H9 (cell line): Measurements from ENCODE around the gene GPR151. TPM values are rescaled to one million over a fixed set of nuclear protein-coding genes. Genes with fewer than 3 reads are reported as not detected.

Experiments
- DNase-seq: peaks from one replicate; pipeline ENCODE4 v3.0.0-alpha.2; 2017
- H2AFZ ChIP-seq: one replicate; pipeline ENCODE4 v1.6.1; 2013; ENCODE audit warnings: mild to moderate bottlenecking, low read length, control low read depth, moderate library complexity
- H2AK5ac ChIP-seq: 2 replicates; pipeline ENCODE4 v1.6.1; 2013; ENCODE audit warnings: low read length, control low read depth, mixed read lengths; ENCODE audit not compliant: insufficient read length
- H2BK120ac ChIP-seq: one replicate; pipeline ENCODE4 v1.6.1; 2013; ENCODE audit warnings: low read depth, mild to moderate bottlenecking, low read length, control low read depth, inconsistent platforms; ENCODE audit not compliant: poor library complexity, severe bottlenecking
- H2BK12ac ChIP-seq: 2 replicates; pipeline ENCODE4 v1.6.1; 2013; ENCODE audit warnings: low read length, control low read depth, mixed read lengths, low read depth; ENCODE audit not compliant: insufficient read length
- H2BK15ac ChIP-seq: 2 replicates; pipeline ENCODE4 v1.6.1; 2013; ENCODE audit warnings: low read depth, low read length, control low read depth
- H2BK20ac ChIP-seq: one replicate; pipeline ENCODE4 v1.6.1; 2013; ENCODE audit warnings: low read depth, mild to moderate bottlenecking, low read length, control low read depth, inconsistent platforms; ENCODE audit not compliant: poor library complexity, severe bottlenecking
- H2BK5ac ChIP-seq: 2 replicates; pipeline ENCODE4 v1.6.1; 2013; ENCODE audit warnings: low read length, control low read depth, mixed read lengths; ENCODE audit not compliant: insufficient read length
- H3K14ac ChIP-seq: 2 replicates; pipeline ENCODE4 v1.6.1; 2013; ENCODE audit warnings: low read length, control low read depth; ENCODE audit not compliant: insufficient read depth
- H3K18ac ChIP-seq: 2 replicates; pipeline ENCODE4 v1.6.1; 2013; ENCODE audit warnings: low read depth, mild to moderate bottlenecking, mixed read lengths, low read length, control low read depth; ENCODE audit not compliant: insufficient read length
- H3K23ac ChIP-seq: 2 replicates; pipeline ENCODE4 v1.6.1; 2013; ENCODE audit warnings: low read length, control low read depth, mixed read lengths, low read depth; ENCODE audit not compliant: insufficient read length
- H3K23me2 ChIP-seq: 2 replicates; pipeline ENCODE4 v1.6.1; 2013; ENCODE audit warnings: low read depth, mild to moderate bottlenecking, mixed read lengths, low read length, control low read depth; ENCODE audit not compliant: insufficient read length, poor library complexity, severe bottlenecking
- H3K27ac ChIP-seq: 2 replicates; pipeline ENCODE4 v1.5.1; 2013; ENCODE audit warnings: low read length, control low read depth, mixed read lengths, low read depth; ENCODE audit not compliant: insufficient read length
- H3K27me3 ChIP-seq: 2 replicates; pipeline ENCODE4 v1.6.1; 2013; ENCODE audit warnings: low read length, control low read depth, inconsistent platforms; ENCODE audit not compliant: insufficient read depth
- H3K4ac ChIP-seq: 2 replicates; pipeline ENCODE4 v1.6.1; 2013; ENCODE audit warnings: low read depth, mild to moderate bottlenecking, control low read depth, inconsistent platforms, low read length, moderate library complexity
- H3K4me1 ChIP-seq: 2 replicates; pipeline ENCODE4 v1.6.1; 2013; ENCODE audit warnings: low read length, control low read depth, inconsistent platforms; ENCODE audit not compliant: insufficient read depth
- H3K4me2 ChIP-seq: 2 replicates; pipeline ENCODE4 v1.6.1; 2013; ENCODE audit warnings: low read length, control low read depth, mixed read lengths; ENCODE audit not compliant: insufficient read length, insufficient read depth
- H3K56ac ChIP-seq: 2 replicates; pipeline ENCODE4 v1.6.1; 2013; ENCODE audit warnings: low read depth, mild to moderate bottlenecking, mixed read lengths, low read length, control low read depth; ENCODE audit not compliant: insufficient read length
- H3K79me1 ChIP-seq: 2 replicates; pipeline ENCODE4 v1.6.1; 2013; ENCODE audit warnings: low read depth, mild to moderate bottlenecking, moderate library complexity, low read length, control low read depth, inconsistent platforms; ENCODE audit not compliant: insufficient read depth, poor library complexity, severe bottlenecking
- H3K79me2 ChIP-seq: 2 replicates; pipeline ENCODE4 v1.6.1; 2013; ENCODE audit warnings: low read length, control low read depth, inconsistent platforms; ENCODE audit not compliant: insufficient read depth
- H3K9ac ChIP-seq: 2 replicates; pipeline ENCODE4 v1.6.1; 2013; ENCODE audit warnings: low read length, control low read depth, mixed read lengths; ENCODE audit not compliant: insufficient read length; ENCODE audit errors: extremely low read depth
- H3K9me3 ChIP-seq: one replicate; pipeline ENCODE4 v1.6.1; 2013; ENCODE audit warnings: low read depth, low read length, inconsistent platforms; ENCODE audit not compliant: control insufficient read depth
- H3T11ph ChIP-seq: one replicate; pipeline ENCODE4 v1.6.1; 2013; ENCODE audit warnings: mild to moderate bottlenecking, low read length, control low read depth, inconsistent platforms
- H4K20me1 ChIP-seq: one replicate; pipeline ENCODE4 v1.6.1; 2013; ENCODE audit not compliant: control insufficient read depth, insufficient read length, insufficient read depth
- H4K5ac ChIP-seq: 2 replicates; pipeline ENCODE4 v1.6.1; 2013; ENCODE audit warnings: low read depth, mild to moderate bottlenecking, mixed read lengths, low read length, control low read depth; ENCODE audit not compliant: insufficient read length
- H4K8ac ChIP-seq: replicated peaks from 2 replicates; pipeline ENCODE4 v1.6.1; 2013; ENCODE audit warnings: low read length, control low read depth, mixed read lengths, low read depth; ENCODE audit not compliant: insufficient read length
- H4K91ac ChIP-seq: 2 replicates; pipeline ENCODE4 v1.6.1; 2013; ENCODE audit warnings: low read depth, mild to moderate bottlenecking, moderate library complexity, mixed read lengths, low read length, control low read depth; ENCODE audit not compliant: insufficient read length
- H3K27ac Mint-ChIP-seq, 3 experiments: 2 replicates in 2 of 3; 3 replicates in 1 of 3; pipeline ENCODE4 v1.8.0; 2020 to 2021; ENCODE audit warnings: mixed read lengths in 3 of 3, mild to moderate bottlenecking in 1 of 3, moderate library complexity in 1 of 3
- H3K27me3 Mint-ChIP-seq: 2 replicates; pipeline ENCODE4 v1.8.0; 2021; ENCODE audit warnings: low read depth, mild to moderate bottlenecking, moderate library complexity, mixed read lengths
- H3K36me3 Mint-ChIP-seq, 3 experiments: 2 replicates in 2 of 3; 3 replicates in 1 of 3; pipeline ENCODE4 v1.8.0; 2020 to 2021; ENCODE audit warnings: low read depth in 3 of 3, mixed read lengths in 3 of 3; ENCODE audit not compliant: insufficient read depth in 1 of 3
- H3K4me1 Mint-ChIP-seq, 2 experiments: 2 replicates each; pipeline ENCODE4 v1.8.0; 2020; ENCODE audit warnings: mixed read lengths in 2 of 2
- H3K4me3 Mint-ChIP-seq, 2 experiments: 2 replicates in 1 of 2; 3 replicates in 1 of 2; pipeline ENCODE4 v1.8.0; 2020 to 2021; ENCODE audit warnings: mild to moderate bottlenecking in 2 of 2, mixed read lengths in 2 of 2, moderate library complexity in 1 of 2
- H3K9me3 Mint-ChIP-seq, 2 experiments: 2 replicates in 1 of 2; 3 replicates in 1 of 2; pipeline ENCODE4 v1.8.0; 2020; ENCODE audit warnings: mild to moderate bottlenecking in 2 of 2, mixed read lengths in 2 of 2, moderate library complexity in 1 of 2
- WGBS: extraction: QIAGEN DNeasy Blood & Tissue Kit; methylation state at CpG from one replicate; pipeline ENCODE4 v1.1.7; 2013; ENCODE audit warnings: missing lambda C conversion rate, low lambda C conversion rate, mixed read lengths; ENCODE audit not compliant: insufficient read length; ENCODE audit errors: extremely low coverage; 5-methylcytosine and 5-hydroxymethylcytosine counted together
- long read RNA-seq: library from polyadenylated mRNA; unstranded; transcript quantifications from one replicate; pipeline ENCODE4 v2.0.0, GENCODE V29; 2020
- total RNA-seq: library from RNA; stranded (reverse); gene quantifications from 2 replicates; pipeline ENCODE4 v1.2.1, GENCODE V29; 2021
- TF ChIP-seq, protein P1 (sequence below): fragments of 200-600 bp; sonication (generic); conservative IDR thresholded peaks from 3 replicates; pipeline ENCODE4 v1.8.0; 2021; ENCODE audit warnings: antibody characterized with exemption, mild to moderate bottlenecking

GPR151 gene
- total RNA-seq, result not detected in 2 replicates
- long read RNA-seq, result 0 reads

DNA sequence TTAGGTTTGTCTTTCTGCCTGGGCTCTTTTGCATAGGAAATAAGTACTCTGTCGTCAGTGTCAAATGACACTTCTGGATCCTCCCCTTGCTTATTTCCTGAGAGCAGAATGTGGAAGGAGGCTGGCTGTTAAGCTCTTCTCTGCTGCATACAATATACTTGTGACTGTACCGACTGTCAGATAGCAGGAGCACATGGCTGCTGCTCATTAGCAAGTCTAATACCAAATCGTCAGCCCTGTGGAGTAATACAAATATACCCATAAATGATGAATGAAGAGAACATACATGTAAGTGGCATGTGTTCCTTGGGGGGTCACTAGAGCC lies at the start of gene GPR151:
Gene GPR151 (minus strand): TSS at position 40 of the 325 bp plus-strand sequence. CDS start 77 bp downstream, outside the sequence.
- H2BK12ac ChIP-seq, result no peak within 1 kb of the TSS
- H3K4ac ChIP-seq, result no peak within 1 kb of the TSS
- no peaks in the 10 kb centered on the region for H4K20me1 ChIP-seq
- no peaks in the 10 kb centered on the region for H3K27me3 ChIP-seq
- no peak within 1 kb of the TSS for H3K4me2 ChIP-seq
- H3K79me1 ChIP-seq, result no peaks in the 10 kb centered on the region
- no peaks in the 10 kb centered on the region for H3K9me3 Mint-ChIP-seq
- H3K18ac ChIP-seq, result no peak within 1 kb of the TSS
- peaks cover 12% of the 10 kb centered on the region in 2 experiments for H3K4me1 Mint-ChIP-seq
- no peak within 1 kb of the TSS for H3K56ac ChIP-seq
- no peak within 1 kb of the TSS for H4K8ac ChIP-seq
- H3K4me1 ChIP-seq, result no peaks in the 10 kb centered on the region; the same call in 1 of the 2 replicates
- no peak within 1 kb of the TSS for H2AFZ ChIP-seq
- H3K23me2 ChIP-seq, result no peaks in the 10 kb centered on the region
- TF ChIP-seq, protein P1, sequence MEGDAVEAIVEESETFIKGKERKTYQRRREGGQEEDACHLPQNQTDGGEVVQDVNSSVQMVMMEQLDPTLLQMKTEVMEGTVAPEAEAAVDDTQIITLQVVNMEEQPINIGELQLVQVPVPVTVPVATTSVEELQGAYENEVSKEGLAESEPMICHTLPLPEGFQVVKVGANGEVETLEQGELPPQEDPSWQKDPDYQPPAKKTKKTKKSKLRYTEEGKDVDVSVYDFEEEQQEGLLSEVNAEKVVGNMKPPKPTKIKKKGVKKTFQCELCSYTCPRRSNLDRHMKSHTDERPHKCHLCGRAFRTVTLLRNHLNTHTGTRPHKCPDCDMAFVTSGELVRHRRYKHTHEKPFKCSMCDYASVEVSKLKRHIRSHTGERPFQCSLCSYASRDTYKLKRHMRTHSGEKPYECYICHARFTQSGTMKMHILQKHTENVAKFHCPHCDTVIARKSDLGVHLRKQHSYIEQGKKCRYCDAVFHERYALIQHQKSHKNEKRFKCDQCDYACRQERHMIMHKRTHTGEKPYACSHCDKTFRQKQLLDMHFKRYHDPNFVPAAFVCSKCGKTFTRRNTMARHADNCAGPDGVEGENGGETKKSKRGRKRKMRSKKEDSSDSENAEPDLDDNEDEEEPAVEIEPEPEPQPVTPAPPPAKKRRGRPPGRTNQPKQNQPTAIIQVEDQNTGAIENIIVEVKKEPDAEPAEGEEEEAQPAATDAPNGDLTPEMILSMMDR, result no peak
- no peak within 1 kb of the TSS for H3K27ac Mint-ChIP-seq
- H2BK20ac ChIP-seq, result no peak within 1 kb of the TSS
- H3K27me3 Mint-ChIP-seq, result no peaks in the 10 kb centered on the region
- no peak within 1 kb of the TSS for H2BK5ac ChIP-seq
- DNase-seq, result no peak
- no peak within 1 kb of the TSS for H3K9ac ChIP-seq
- no peak within 1 kb of the TSS for H3K14ac ChIP-seq
- no peak within 1 kb of the TSS for H3T11ph ChIP-seq
- H3K9me3 ChIP-seq, result no peaks in the 10 kb centered on the region
- no CpG with 5 or more reads among the region's 3 CpGs for WGBS
- H2BK15ac ChIP-seq, result no peak within 1 kb of the TSS
- H2BK120ac ChIP-seq, result no peak within 1 kb of the TSS
- H3K36me3 Mint-ChIP-seq, result peaks cover 0 to 10% (median 5%) of the 10 kb centered on the region in 3 experiments; a peak in 4 of 7 replicates
- H4K5ac ChIP-seq, result no peak within 1 kb of the TSS
- H2AK5ac ChIP-seq, result no peak within 1 kb of the TSS
- H3K27ac ChIP-seq, result no peak within 1 kb of the TSS
- H3K4me3 Mint-ChIP-seq, result peak within 1 kb of the TSS in 1 of 2 experiments; percentile 31; a peak in 1 of 5 replicates
- no peak within 1 kb of the TSS for H3K23ac ChIP-seq
- no peaks in the 10 kb centered on the region for H3K79me2 ChIP-seq
- H4K91ac ChIP-seq, result no peak within 1 kb of the TSS
